ENCODE measurements around the gene OSBPL8.

DNA sequence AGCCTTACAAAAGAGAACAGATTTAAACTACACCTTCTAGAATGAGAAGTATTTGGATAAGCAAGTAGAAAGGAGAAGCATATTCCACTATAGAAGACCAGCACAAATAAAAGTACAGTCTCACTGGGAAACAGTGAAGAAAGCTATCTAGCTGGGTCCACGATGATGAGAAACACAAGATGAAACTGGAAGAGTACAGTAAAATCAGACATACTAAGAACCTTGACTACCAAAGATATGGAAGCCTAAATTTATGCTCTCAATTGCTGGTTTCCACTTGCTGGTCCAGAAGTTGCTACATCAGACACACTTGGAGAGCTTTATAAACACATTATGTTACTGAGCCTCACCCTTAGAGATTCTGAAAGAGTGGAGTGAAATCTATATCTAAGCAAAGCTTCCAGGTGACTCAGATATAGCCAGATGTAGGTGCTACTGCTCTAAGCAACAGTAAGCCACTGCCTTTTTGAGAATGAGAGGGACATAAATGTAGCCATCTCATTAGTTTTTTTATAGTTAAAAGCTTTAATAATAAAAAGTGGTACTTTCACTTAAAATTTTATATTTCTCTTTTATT, 115.1 kb downstream of the OSBPL8 start:
- TF ChIP-seq JUNB (IDR thresholded peaks at IDR 0.05; ENCODE audit: unreplicated experiment): no peak
- no peak for TF ChIP-seq EZH2 (IDR thresholded peaks at IDR 0.05; ENCODE audit: low read depth, unreplicated experiment)
- TF ChIP-seq, protein P1, sequence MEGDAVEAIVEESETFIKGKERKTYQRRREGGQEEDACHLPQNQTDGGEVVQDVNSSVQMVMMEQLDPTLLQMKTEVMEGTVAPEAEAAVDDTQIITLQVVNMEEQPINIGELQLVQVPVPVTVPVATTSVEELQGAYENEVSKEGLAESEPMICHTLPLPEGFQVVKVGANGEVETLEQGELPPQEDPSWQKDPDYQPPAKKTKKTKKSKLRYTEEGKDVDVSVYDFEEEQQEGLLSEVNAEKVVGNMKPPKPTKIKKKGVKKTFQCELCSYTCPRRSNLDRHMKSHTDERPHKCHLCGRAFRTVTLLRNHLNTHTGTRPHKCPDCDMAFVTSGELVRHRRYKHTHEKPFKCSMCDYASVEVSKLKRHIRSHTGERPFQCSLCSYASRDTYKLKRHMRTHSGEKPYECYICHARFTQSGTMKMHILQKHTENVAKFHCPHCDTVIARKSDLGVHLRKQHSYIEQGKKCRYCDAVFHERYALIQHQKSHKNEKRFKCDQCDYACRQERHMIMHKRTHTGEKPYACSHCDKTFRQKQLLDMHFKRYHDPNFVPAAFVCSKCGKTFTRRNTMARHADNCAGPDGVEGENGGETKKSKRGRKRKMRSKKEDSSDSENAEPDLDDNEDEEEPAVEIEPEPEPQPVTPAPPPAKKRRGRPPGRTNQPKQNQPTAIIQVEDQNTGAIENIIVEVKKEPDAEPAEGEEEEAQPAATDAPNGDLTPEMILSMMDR (conservative IDR thresholded peaks at IDR 0.05; ENCODE audit: low read depth in 2 of 2): no peak
- TF ChIP-seq POLR2AphosphoS5 (IDR thresholded peaks at IDR 0.05; ENCODE audit: low read depth): no peak
- no peak for TF ChIP-seq EZH2phosphoT487 (IDR thresholded peaks at IDR 0.05; ENCODE audit: unreplicated experiment)
- no peak for TF ChIP-seq CREB1 (CRISPR knock-in tag; IDR thresholded peaks at IDR 0.05; ENCODE audit: low read depth)
- TF ChIP-seq, protein P2, sequence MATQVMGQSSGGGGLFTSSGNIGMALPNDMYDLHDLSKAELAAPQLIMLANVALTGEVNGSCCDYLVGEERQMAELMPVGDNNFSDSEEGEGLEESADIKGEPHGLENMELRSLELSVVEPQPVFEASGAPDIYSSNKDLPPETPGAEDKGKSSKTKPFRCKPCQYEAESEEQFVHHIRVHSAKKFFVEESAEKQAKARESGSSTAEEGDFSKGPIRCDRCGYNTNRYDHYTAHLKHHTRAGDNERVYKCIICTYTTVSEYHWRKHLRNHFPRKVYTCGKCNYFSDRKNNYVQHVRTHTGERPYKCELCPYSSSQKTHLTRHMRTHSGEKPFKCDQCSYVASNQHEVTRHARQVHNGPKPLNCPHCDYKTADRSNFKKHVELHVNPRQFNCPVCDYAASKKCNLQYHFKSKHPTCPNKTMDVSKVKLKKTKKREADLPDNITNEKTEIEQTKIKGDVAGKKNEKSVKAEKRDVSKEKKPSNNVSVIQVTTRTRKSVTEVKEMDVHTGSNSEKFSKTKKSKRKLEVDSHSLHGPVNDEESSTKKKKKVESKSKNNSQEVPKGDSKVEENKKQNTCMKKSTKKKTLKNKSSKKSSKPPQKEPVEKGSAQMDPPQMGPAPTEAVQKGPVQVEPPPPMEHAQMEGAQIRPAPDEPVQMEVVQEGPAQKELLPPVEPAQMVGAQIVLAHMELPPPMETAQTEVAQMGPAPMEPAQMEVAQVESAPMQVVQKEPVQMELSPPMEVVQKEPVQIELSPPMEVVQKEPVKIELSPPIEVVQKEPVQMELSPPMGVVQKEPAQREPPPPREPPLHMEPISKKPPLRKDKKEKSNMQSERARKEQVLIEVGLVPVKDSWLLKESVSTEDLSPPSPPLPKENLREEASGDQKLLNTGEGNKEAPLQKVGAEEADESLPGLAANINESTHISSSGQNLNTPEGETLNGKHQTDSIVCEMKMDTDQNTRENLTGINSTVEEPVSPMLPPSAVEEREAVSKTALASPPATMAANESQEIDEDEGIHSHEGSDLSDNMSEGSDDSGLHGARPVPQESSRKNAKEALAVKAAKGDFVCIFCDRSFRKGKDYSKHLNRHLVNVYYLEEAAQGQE (IDR thresholded peaks at IDR 0.05; ENCODE audit: unreplicated experiment): no peak

All from GM23338 (cell line).